GM20431 (cell line): ENCODE measurements around the gene DIRAS1.
"Not testable (repeated sequence)": the region's sequence is repeated elsewhere in the genome, so short reads cannot be mapped to it uniquely, and the experiment has no call there.

Experiments
- in situ Hi-C: fragments of 300-500 bp; cut with MseI, MboI; formaldehyde crosslinking; loops from one replicate; pipeline ENCODE4 v1.15.0; 2020; ENCODE audit warnings: low sequenced_read_pairs; ENCODE audit not compliant: unreplicated experiment

DIRAS1 gene

GRCh38 chr19:2686360-2686759, 34.8 kb downstream of the DIRAS1 start:
- in situ Hi-C loops, result no loop called here

- in situ Hi-C loops, result no loop called here
These were observed 35.9 kb downstream of the DIRAS1 start for GRCh38 chr19:2685204-2685704.

GRCh38 chr19:2683430-2684003, 37.7 kb downstream of the DIRAS1 start:
- in situ Hi-C loops, result no loop called here

GRCh38 chr19:2680808-2681207, 40.4 kb downstream of the DIRAS1 start:
- in situ Hi-C loops, result no loop called here

GRCh38 chr19:2679439-2679838, 41.7 kb downstream of the DIRAS1 start:
- in situ Hi-C loops, result no loop called here

- in situ Hi-C loops, result not testable (repeated sequence)
These were observed 42.2 kb downstream of the DIRAS1 start for GRCh38 chr19:2678948-2679347.

- in situ Hi-C loops, result no loop called here
These were observed 43.0 kb downstream of the DIRAS1 start for GRCh38 chr19:2678044-2678671.

- in situ Hi-C loops, result no loop called here
These were observed 44.3 kb downstream of the DIRAS1 start for GRCh38 chr19:2676823-2677222.

- in situ Hi-C loops, result no loop called here
These were observed 45.3 kb downstream of the DIRAS1 start for GRCh38 chr19:2675892-2676291.

GRCh38 chr19:2670217-2670616, 51.0 kb downstream of the DIRAS1 start:
- in situ Hi-C loops, result no loop called here

- in situ Hi-C loops, result loop anchor here (10.0 kb wide), 1 partner anchor 87 kb away; no protein-coding TSS in a partner anchor
These were observed 52.9 kb downstream of the DIRAS1 start for GRCh38 chr19:2668175-2668763.

GRCh38 chr19:2667349-2667748, 53.8 kb downstream of the DIRAS1 start:
- in situ Hi-C loops, result loop anchor here (10.0 kb wide), 1 partner anchor 87 kb away; no protein-coding TSS in a partner anchor

GRCh38 chr19:2666344-2666994, 54.7 kb downstream of the DIRAS1 start:
- in situ Hi-C loops, result loop anchor here (10.0 kb wide), 1 partner anchor 88 kb away; no protein-coding TSS in a partner anchor

- in situ Hi-C loops, result loop anchor here (10.0 kb wide), 1 partner anchor 90 kb away; no protein-coding TSS in a partner anchor
These were observed 56.1 kb downstream of the DIRAS1 start for GRCh38 chr19:2665103-2665502.
